Activated CD8-positive, alpha-beta memory T cell treated with anti-CD3 and anti-CD28 coated beads for 36 hours (primary cell): Measurements from ENCODE around the gene PUM1. TPM values are rescaled to one million over a fixed set of nuclear protein-coding genes. Genes with fewer than 3 reads are reported as not detected.
"Not testable (repeated sequence)": the region's sequence is repeated elsewhere in the genome, so short reads cannot be mapped to it uniquely, and the experiment has no call there.

ENCODE experiments used
- CTCF ChIA-PET: fragments of 350-600 bp; sonication (Branson Sonifier 250); formaldehyde crosslinking; loops from one replicate; lab custom pipeline; 2021; ENCODE audit warnings: antibody characterized with exemption; lab: Charles Lee
- POLR2A ChIA-PET: fragments of 350-600 bp; sonication (Branson Sonifier 250); formaldehyde crosslinking; loops from one replicate; lab custom pipeline; 2021; ENCODE audit warnings: antibody characterized with exemption; lab: Charles Lee
- total RNA-seq, 2 experiments: library from RNA; stranded (reverse); gene quantifications; one replicate each; pipeline ENCODE4 v1.2.3, GENCODE V29; 2021

PUM1 gene, protein sequence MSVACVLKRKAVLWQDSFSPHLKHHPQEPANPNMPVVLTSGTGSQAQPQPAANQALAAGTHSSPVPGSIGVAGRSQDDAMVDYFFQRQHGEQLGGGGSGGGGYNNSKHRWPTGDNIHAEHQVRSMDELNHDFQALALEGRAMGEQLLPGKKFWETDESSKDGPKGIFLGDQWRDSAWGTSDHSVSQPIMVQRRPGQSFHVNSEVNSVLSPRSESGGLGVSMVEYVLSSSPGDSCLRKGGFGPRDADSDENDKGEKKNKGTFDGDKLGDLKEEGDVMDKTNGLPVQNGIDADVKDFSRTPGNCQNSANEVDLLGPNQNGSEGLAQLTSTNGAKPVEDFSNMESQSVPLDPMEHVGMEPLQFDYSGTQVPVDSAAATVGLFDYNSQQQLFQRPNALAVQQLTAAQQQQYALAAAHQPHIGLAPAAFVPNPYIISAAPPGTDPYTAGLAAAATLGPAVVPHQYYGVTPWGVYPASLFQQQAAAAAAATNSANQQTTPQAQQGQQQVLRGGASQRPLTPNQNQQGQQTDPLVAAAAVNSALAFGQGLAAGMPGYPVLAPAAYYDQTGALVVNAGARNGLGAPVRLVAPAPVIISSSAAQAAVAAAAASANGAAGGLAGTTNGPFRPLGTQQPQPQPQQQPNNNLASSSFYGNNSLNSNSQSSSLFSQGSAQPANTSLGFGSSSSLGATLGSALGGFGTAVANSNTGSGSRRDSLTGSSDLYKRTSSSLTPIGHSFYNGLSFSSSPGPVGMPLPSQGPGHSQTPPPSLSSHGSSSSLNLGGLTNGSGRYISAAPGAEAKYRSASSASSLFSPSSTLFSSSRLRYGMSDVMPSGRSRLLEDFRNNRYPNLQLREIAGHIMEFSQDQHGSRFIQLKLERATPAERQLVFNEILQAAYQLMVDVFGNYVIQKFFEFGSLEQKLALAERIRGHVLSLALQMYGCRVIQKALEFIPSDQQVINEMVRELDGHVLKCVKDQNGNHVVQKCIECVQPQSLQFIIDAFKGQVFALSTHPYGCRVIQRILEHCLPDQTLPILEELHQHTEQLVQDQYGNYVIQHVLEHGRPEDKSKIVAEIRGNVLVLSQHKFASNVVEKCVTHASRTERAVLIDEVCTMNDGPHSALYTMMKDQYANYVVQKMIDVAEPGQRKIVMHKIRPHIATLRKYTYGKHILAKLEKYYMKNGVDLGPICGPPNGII
- total RNA-seq = 100 to 1,000 TPM in 1 of 2 experiments, 10 to 100 TPM in 1; 94.9 to 104 TPM

DNA sequence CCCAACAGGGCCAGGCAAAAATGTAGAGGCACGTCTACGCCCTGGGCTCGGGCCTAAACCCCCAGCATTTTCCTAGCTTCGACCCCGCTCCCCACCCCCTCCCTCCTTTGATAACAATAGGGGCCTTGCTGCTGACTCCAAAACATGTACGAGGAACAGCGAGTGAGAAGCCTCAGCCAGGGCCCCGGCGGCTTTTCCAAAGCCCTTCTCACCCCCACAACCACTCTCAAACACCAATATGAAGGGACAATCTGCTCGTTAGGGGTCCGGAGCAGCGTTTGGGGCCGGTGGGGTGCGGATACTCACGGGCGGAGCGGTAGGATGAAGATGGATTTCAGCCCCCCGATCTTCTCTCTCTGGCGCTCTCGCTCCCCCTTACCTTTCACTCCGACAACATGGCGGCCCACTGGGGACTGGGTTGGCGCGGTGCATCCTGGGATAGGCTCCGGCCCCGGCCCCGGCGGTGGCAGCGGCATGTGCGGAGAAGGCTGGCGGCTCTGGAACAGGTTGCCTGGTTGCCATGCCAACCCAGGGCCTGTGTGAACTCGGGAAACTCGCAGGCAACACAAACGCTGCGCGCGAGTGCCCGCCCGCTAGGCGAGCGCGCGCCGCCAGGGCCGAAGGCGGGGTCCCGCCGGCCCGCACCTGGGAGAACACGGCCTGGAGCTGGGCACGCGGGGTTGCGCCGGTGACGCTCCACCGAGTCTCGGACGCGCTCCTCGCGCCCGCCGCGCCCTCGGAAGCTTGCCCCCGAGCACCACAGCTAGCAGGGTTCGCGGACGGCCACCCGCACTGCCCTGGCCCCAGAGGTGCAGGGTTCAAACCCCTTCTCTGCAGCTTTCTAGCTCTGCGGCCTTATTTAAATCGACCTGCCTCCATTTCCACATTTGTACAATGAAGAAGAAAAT lies at the start of gene PUM1:
TSS of gene PUM1 (minus strand) at position 408 of the 908 bp plus-strand sequence. CDS start 6,151 bp downstream, outside the sequence.
- CTCF ChIA-PET = interaction anchor here (0.5 to 1.2 kb wide), 3 partner anchors 55 to 154 kb away, joined by 3 read pairs; no protein-coding TSS in a partner anchor
- POLR2A ChIA-PET = interaction anchor here (0.8 to 1.3 kb wide), 2 partner anchors 41 to 231 kb away, joined by 3 to 4 read pairs; partner anchors contain the start of genes SNRNP40 and ZCCHC17

DNA sequence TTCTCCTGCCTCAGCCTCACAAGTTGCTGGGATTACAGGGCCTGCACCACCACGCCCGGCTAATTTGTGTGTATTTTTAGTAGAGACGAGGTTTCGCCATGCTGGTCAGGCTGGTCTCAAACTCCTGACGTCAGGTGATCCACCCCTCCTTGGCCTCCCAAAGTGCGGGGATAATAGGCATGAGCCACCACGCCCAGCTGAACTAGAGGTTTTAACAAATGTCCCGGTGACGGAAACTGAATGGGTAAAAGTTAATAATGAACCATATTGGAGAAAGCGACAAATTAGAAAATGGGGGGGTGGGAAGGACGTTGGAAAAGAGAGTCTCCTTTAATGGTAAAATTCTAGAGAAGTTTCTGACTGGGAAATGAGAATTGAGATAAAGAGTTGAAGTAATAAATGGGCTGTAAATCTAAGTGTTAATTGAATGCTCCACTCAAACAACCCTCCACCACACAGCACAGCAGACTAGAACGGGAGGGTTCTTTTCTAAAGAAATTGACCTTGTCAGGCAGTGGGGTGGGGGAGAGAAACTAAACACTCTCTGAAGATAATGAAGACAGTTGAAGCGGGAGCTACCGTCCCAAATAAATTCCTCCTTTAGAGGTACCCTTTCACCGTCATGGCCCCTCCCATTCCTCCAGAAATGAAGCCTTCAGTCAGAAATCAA lies 46.9 kb upstream of the PUM1 start:
- POLR2A ChIA-PET = interaction anchor here (0.6 kb wide), 1 partner anchor 31 kb away, joined by 3 read pairs; no protein-coding TSS in a partner anchor
- CTCF ChIA-PET = no interaction called here

DNA sequence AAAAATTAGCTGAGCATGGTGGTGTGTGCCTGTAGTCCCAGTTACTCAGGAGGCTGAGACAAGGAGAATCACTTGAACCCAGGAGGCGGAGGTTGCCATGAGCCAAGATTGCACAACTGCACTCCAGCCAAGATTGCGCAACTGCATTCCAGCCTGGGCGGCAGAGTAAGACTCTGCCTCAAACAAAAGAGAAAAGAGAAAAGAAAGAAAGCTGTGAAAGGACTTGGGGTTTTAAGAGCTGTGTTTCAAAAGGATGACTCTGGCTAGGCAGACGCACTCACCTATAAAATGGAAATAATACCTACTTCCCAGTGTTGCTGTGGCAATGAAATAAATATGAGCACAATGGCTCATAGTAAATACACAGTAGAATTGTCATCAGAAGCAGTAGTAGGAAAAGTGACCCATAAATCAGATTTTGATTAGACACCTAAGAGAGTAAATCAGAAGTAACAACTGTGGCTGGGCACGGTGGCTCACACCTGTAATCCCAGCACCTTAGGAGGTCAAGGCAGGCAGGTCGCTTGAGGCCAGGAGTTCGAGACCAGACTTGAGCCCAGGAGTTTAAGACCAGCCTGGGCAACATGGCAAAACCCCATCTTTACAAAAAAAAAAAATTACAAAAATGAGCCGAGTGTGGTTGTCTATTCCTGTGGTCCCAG lies 45.9 kb upstream of the PUM1 start:
- CTCF ChIA-PET = no interaction called here
- POLR2A ChIA-PET = interaction anchor here (0.6 kb wide), 1 partner anchor 30 kb away, joined by 3 read pairs; no protein-coding TSS in a partner anchor

DNA sequence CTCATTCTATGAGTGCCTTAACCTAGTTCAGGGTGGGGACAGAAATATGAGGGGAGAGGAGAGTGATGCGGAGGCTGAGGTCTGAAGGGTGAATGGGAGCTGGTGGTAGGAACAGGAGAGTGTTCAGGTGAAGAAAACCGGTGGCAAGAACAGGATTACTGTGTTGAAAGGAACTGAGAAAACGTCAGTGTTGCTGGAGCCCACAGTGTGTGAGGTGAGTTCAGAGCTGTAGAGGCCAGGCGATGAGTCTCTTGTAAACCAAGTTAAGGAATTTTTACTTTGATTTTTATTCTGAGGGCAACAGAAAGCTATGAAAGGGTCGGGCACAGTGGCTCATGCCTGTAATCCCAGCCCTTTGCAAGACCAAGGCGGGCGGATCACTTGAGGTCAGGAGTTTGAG lies 45.3 kb upstream of the PUM1 start:
- ChIA-PET CTCF (no interaction called here), POLR2A (interaction anchor here (0.6 kb wide), 1 partner anchor 31 kb away, joined by 3 read pairs; no protein-coding TSS in a partner anchor)

DNA sequence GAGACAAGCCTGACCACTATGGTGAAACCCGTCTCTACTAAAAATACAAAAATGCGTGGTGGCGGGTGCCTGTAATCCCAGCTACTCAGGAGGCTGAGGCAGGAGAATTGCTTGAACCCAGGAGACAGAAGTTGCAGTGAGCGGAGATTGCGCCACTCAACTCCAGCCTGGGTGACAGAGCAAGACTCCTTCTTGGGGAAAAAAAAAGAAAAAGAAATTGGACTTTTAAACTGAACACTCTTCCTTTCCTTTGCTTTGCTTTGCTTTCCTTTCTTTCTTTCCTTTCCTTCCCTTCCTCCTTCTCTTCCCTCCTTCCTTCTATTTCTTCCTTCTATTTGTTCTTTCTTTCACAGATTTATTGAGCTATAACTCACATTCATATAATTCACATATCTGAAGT lies 43.3 kb upstream of the PUM1 start:
- ChIA-PET CTCF (no interaction called here), POLR2A (no interaction called here)

DNA sequence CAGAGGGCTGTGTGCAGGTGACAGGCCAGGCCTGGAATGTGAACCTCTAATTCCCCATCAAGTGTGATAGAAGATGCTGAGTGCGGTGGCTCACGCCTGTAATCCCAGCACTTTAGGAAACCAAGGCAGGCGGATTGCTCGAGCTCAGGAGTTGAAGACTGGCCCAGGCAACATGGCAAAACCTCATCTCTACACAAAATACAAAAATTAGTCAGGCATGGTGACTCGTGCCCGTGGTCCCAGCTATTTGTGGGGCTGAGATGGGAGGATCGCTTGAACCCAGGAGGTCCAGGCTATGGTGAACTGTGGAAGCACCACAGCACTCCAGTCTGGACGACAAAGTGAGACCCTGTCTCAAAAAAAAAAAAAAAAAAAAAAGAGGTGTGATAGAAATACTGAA lies 40.1 kb upstream of the PUM1 start:
- ChIA-PET CTCF (no interaction called here), POLR2A (no interaction called here)

DNA sequence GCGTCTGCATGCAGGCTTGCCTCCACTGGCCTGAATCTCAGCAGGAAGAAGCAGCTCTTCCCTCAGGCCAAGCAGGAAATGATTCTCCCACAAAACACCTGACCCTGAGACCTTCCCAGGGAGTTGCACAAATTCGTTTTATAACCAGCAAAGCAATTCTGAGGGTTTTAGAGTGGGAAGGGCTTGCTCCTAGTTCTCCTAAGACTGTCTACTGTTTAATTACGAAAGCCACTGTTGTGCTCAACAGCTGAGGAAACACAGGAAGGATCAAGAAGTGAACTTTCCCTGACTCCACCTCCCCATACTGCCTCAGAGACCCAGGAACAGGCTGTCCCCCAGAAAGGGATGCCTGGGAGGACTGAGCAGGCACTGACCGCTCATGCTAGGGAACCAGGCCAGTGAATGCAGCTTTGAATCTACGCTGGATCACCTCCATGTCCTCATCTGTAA lies 37.0 kb upstream of the PUM1 start:
- POLR2A ChIA-PET = no interaction called here
- CTCF ChIA-PET = no interaction called here

DNA sequence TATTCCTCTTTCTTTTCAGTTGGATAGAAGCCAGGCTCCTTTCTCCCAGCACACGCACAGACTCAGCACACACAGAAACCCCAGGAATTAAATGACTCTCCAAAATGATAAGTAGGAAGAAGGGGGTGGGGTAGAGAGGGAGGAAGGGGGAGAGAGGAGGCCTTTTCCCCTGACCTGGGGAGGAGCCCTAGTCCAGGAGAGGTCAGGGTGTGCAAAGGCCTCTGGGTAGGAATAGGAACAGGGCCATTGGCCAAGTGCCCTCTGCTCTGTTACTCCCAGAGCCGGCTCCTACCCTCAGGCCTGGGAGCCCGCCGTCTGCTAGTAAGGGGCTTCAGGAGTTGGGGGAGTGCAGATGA lies 35.6 kb upstream of the PUM1 start:
- ChIA-PET CTCF (no interaction called here), POLR2A (no interaction called here)

DNA sequence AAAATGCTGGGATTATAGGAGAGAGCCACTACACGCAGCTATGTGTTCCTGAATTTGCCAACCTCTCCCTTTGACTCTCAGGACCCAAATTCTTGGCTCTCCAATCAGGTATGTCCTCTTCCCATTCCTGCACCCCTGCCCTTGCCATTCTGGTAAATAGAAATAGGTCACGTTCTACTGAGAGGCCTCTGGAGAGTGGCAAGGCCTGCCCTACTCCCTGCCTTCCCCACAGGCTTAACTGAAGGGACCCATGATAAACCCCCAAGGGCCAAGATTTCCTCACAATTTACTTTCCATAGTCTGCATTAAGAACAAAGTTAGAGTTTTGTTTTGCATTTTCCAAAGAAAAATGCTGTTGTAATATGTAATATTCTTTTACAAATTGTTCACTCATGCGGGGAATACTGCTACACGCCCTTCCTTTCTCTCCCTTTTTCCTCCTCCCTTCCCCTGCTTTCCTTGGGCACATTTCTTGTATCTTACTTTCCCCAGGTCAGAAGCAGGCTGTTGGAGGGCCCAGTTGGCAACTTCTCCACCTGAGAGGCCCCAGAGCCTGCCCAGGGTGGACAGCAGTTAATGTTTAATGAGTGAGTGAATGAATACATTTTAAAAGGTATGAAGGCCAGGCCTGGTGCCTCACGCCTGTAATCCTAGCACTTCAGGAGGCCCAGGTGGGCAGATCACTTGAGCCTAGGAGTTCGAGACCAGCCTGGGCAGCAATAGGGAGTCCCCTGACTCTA lies 33.9 kb upstream of the PUM1 start:
- POLR2A ChIA-PET = no interaction called here
- CTCF ChIA-PET = no interaction called here

DNA sequence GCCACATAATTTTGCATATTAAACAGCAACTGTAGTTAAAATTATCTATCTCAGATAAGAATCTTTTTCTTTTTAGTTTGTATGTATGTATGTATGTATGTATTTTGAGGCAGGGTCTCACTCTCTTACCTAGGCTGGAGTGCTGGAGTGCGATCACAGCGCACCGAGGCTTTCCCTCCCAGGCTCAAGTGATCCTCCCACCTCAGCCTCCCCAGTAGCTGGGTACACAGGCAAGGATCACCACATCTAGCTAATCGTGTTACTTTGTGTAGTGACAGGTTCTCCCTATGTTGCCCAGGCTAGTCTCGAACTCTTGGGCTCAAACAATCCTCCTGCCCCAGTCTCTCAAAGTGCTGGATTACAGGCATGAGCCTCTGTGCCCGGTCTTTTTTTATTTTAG lies 30.5 kb upstream of the PUM1 start:
- CTCF ChIA-PET = no interaction called here
- POLR2A ChIA-PET = no interaction called here

DNA sequence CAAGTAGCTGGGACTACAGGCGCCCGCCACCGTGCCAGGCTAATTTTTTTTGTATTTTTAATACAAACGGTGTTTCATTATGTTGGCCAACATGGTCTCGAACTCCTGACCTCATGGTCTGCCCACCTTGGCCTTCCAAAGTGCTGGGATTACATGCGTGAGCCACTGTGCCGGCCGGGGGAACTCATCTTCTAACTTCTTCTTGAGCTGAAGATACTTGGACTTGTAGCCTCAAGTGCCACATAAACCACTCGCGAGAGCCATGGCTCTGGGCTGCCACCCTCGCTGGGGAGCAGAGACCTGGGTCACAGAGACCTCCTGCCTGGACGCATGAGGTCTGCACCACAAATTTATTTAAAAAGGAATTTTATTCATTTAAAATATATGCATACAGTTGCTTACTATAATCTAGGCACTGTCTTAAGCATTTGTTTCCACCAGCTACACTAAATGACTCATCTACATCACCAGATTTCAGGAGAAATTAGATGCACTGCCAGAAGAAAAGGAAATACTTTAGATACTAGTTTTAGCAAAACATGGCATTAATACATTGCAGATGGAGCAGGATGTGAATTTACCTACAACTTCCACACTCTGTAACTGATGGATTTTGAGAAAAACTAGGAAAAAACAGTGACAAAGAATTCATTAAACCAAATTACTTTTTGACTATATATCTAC lies 29.9 kb upstream of the PUM1 start:
- POLR2A ChIA-PET = no interaction called here
- CTCF ChIA-PET = no interaction called here

DNA sequence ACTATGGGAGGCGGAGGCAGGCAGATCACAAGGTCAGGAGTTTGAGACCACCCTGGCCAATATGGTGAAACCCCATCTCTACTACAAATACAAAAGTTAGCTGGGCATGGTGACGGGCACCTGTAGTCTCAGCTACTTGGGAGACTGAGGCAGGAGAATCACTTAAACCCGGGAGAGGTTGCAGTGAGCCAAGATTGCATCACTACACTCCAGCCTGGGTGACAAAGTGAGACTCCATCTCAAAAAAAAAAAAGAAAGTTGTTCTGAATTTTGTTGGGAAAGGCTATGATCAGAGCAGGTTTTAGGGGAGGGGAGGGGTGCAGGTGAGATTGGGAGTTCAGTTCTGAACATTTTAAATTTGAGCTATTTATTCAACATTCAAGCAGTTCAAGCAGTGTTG lies 22.6 kb upstream of the PUM1 start:
- POLR2A ChIA-PET, CTCF ChIA-PET: not testable (repeated sequence)

DNA sequence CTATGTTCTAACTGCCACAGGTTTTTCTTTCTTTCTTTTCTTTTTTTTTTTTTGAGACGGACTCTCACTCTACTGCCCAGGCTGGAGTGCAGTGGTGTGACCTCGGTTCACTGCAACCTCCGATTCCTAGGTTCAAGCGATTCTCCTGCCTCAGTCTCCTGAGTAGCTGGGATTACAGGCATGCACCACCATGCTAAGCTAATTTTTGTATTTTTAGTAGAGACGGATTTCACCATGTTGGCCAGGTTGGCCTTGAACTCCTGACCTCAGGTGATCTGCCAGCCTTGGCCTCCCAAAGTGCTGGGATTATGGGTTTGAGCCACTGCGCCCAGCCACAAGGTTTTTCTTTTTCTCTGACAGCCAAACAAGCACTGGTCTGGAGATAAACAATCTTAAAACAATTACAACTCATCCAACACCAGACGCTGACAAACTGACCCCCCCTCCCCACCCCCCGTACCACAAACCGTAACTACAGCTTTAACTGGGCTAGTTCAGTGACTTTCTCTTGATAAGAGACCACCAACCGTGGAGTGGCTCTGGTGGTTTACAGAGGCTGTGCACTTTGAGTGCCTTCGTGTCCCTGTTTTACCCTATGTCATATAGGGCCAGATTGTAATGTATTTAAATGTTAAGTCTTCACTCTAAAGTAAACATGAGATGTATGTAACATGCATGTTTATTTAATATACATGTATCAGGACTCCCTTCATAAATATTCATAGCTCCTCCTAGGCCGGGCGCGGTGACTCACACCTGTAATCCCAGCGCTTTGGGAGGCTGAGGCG lies 19.5 kb upstream of the PUM1 start:
- ChIA-PET POLR2A (no interaction called here), CTCF (no interaction called here)

DNA sequence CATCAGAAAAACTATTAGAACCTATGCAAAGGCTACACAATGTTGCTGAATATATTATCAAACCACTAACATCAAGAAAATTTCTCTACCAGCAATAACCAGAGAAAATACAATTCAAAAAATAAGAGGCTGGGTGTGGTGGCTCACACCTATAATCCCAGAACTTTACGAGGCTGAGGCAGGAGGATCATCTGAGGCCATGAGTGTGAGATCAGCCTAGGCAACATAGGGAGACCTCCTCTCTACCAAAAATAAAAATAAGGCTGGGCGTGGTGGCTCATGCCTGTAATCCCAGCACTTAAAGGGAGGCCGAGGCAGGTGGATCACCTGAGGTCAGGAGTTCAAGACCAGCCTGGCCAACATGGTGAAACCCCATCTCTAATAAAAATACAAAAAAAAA lies 16.9 kb upstream of the PUM1 start:
- POLR2A ChIA-PET = no interaction called here
- CTCF ChIA-PET = no interaction called here

DNA sequence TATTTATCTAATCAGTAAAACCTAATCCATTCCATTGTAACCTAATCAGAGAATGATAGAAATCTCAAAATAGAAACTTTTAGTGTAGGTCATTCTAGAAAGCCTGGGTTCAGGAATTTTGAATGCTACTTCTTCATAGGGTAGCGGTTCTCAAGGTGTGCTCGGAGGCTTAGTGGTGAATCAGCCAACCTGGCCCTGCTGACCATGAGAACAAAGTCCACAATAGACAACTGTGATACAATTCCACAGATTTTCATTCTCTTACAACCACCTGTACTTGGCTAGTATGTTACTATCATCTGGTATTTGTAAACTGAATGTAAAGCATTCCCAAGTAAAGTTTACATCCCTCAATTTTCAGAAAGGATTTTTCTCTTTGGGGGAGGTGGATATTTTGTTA lies 7.5 kb upstream of the PUM1 start:
- CTCF ChIA-PET = no interaction called here
- POLR2A ChIA-PET = no interaction called here

DNA sequence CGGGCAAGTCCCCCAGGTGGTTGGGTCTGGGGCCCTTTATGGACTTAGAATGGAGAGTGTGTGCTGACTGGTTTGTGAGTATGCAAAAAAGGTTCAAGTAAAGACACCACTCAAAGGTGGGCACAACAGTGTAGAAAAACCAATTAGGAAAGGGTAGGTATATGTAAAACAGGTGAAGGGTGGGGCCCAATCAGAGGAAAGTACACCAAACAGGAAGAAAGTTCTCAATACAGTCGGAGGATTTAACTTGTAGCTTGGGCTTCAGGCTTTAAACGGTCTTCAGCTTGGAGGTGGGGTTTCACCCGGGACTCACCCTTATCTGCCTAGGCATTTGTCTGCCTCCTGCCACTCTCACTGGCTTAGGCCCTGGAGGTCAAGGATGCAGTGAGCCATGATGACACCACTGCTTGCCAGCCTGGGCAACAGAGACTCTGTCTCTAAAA lies 6.8 kb upstream of the PUM1 start:
- ChIA-PET CTCF (no interaction called here), POLR2A (no interaction called here)
